Bone marrow (tissue), 2 donors: ENCODE measurements around the gene RPS6KA2.
"Not testable (repeated sequence)": the region's sequence is repeated elsewhere in the genome, so short reads cannot be mapped to it uniquely, and the experiment has no call there.

Source experiments
- DNase-seq, 2 donors: peaks; one replicate each; lab custom pipeline; 2025; lab: John Stamatoyannopoulos, UW

RPS6KA2 gene

DNA sequence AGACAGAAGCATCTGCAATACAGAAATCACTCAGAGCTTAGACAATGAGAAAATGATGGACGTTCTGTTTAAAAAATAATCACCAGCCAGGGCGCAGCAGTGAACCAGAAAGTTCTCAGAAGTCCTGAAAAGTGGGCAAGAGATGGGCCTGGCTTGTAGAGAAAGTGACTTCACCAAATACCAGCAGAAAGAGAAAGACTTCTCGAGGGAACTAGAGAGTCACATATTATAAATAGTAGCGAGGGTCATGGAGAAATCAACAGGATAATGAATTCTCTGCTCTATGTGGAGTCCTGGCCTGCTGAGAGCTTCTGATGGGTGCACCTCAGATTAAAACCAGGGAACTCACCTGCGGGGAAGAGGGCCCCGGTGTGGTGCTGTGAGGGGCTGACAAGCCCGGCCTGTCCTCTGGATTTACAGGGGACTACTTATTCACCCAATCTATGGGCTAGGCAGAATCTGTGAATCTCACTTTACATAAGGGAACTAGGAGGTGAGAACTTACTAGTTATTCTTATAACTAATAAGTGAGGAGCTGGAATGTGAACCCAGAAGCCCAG lies 35.0 kb downstream of the RPS6KA2 start:
- no peak for DNase-seq

DNA sequence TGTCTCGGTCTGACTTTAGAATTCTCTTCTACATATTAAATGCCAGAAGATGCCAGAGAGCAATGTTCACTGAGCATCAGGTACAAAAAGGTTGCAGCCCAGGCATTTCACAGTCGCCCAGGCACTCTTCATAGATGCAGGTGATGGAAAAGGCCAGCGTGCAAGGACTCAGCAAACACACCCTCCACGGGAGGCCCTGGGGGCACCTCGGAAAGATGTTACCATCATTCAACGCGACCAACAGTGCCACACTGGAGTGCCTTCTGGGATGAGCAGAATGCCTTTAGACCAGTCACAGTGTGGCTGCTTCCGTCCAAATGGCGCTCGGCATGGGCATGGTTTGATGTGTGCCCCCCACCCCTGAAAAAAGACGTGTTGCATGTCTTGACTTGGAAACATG lies 36.0 kb downstream of the RPS6KA2 start:
- no peak for DNase-seq

DNA sequence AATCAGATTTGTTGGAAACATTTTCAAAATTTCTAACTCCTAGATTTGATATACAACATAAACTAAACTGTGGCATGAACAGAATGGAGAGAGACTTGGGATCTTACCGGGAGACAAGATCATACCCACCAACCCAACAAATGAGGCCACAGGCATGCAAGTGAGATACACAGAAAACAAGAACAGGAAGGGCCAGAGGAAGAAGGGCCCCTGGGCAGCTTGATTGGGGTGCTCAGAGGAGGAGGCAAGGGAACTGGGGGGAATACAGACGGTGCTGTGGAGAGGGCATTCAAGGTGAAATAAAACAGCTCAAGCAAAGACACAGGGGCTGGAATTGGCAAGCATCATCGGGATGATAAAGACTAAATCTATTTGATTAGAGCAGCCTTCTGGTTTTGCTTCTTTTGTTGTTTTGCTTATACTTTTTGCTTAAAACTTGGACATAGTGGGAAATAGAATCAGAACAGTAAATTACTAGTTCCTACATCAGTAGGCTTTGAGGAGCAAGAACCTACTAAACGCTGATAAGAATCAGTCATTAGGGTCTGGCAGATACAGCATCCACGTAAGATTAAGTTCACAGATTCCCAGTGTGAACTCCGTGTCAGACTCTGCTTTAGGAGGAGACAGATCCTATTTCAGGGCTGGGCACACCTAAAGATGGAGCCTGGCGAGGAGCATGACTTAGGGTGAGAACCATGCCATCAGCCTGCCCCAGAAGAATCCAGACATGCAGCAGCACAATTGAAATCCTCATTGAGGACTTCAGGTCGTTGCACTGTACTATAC lies 37.1 kb downstream of the RPS6KA2 start:
- DNase-seq, result no peak

DNA sequence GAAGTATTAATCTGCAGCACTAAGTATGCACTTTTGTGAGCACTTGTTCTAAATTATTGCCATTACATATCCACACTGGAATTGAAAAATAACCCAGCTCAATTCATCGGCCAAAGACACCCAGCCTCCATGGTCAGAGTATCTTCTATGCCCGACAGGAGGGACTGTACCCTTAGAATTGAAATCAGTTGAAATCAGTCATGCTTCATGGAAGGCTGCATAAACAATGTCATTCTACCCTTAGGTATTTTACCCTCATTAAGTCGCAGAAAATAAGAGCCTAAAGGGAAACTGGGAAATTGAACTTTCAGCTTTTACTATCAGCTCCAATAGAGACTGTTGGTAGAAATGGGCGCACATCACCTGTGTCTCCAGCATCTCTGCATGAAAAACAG lies 37.7 kb downstream of the RPS6KA2 start:
- DNase-seq, result no peak

DNA sequence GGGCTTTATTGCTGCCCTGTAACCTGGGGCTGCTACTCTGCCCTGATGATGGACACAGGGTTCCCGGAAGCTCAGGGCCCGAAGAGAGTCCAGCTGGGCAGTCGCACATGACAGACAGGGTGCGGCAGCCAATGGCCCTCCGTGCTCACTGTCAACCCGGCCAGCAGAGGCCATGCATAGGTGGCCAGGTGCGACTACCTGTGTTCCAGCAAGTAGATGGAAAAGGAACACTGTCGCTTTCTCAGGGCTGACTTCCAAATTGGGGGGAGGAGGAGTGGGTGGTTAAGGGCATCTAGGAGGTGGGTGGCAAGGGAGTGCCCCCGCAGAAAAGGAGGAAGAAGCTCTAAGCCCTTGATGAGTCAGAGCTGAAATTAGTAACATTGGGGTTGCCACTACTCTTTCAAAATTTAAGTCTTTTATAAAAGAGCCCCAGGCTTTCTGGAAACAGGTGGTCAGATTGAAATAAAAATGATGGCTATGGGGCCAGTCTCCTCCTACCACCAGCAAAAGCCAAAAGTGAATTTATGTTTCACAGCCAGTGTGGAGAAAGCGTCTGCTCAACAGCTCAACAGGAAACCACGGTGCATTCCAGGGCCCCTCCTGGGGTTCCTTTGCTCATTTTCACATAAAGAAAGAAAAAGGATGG lies 38.2 kb downstream of the RPS6KA2 start:
- peak in 1 of 2 donors; percentile 75 for DNase-seq

DNA sequence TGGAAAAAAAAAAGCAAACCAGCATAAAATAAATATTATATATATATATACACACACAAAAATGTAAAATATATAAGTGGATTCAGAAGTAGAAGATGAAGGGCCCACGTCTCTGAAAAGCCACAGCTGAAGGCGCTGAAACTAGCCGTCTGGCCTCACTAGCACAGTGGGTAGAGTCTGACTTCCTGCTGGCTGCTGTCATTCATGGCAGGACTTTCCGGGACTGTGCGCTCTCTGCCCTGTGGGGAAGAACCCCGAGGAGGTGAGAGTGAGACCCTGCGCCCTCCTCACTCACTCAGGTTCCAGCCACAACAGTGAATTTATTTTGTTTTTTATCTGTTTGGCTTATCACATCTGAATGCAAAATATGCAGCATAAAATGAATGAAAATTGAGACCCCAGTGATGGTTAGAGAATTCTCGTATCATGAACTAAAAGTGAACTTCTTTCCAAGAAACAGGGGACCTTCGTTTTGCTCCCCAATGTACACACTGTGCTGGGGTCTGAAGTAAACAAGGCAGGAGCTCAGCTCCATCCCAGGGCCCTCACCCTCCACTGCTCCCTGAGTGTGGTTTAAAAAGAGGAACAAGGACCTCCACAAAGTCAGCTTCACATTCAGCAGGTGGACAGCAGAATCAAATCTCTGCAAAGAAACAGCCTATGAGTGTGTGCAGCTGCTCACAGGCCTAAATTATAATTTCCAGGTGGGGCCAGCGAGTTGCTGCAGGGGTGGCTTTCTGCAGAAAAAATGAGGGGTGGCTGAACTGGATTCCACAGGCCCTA lies 39.2 kb downstream of the RPS6KA2 start:
- DNase-seq, result no peak

DNA sequence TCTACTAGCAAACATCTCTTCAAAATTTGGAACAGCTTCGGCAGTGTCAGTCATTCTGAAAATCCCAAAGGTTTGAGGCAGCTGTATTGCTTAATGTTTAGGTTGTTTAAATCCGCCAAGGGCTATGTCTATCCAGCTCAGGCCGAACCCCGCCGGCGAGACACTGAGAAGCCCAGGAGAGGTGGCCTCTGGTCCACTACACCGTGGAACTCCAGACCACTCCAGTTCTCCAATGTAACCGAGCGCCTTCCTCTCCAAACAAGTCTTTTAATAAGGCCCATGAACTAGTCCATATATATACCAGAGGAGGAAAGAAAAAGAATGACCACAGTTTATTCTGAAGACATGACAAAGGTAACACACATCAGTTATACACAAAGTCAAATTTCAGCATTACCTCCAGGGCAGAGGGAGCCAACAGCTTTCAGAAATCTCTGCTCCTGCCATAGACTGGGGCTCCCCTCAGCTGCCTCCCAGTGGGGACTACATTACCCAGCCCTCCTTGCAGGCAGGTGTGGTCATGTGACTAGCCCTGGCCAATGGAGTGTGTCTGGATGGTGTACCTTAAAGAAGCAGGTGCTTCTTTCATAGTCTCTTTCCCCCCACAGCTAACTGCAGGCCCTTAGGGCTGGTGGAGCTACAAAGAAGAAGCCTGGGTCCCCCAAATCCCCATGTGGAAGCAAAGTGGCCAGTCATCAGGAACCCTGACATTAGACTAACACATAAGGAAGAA lies 40.5 kb downstream of the RPS6KA2 start, which contains the start of gene RAMACL:
Gene RAMACL, minus strand, starts transcription at position 255 of the 733 bp plus-strand sequence. Its CDS starts 201 bp downstream, at position 54.
- no peak for DNase-seq

DNA sequence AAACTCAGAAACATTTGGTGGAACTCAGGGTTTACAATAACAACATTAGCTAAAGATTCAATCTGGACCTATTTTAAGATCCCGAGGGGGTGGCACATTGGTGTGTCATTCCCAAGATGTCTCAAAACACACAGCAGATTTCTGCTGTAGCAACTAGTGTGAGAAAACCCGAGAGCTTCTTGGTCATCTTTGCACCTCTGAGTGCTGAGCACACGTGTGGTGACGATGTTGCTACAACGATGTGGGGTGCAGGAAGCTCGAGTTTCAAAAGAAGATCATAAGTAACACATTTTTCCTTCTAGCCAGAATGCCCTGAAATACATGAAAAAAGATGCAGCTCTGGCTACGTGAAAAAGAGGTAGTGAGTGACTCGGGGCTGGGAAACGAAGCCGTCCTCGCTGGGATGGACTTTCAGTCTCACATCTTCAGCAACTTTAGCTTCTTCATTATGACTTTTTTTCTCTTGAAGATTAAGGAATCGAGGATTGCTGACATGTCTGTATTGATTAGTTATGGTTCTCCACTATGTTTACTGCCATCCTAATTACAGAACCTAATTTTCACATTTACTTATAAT lies 42.1 kb downstream of the RPS6KA2 start:
- no peak for DNase-seq

DNA sequence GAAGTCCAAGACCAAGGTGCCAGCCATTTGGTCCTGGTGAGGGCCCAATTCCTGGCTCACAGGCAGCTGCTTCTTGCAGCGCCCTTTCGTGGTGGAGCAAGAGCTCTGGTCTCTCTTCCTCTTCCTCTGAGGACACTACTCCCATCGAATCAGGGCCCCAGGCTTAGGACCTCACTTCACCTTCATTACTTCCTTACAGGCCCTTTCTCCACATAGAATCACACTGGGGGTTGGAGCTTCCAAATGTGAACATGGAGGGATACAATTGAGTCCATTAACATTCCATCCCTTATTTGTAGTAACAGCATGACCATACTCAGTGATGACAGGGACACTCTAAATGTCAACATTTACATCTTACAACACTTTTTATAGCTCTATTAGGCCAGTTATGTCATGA lies 42.9 kb downstream of the RPS6KA2 start:
- no peak for DNase-seq

DNA sequence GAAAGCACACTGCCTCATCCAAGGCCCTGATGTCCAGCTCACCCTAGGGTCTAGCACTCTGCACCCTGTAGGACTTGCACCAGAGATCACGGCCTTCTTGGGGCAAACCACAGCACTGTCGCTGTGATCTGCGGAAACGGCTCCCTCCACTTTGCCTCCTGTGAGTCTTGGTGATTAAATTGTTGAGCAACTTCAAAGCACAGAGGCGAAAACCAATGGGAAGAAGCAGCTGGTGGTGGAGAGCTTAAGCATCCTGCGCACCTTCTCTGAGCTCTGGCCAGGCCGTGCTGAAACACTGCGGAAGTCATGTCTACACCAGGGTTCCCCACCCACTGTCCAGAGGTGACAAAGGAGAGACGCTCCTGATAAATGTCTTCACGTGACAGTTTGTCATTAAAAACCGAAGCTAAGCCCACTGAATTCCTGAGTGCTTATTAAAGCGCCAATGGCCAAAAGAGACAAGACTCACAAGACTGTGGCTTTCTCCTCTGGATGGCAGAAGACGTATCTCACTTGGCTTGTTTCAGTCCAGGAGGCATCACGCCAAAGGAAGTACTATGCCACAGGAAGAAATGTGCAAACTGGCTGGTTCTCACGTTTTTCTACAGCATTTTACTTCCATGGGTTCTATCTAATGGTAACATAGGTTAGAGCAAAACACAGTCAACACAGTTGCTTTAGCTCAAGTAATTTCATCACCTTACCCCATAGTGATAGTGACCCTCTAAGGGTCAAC lies 43.7 kb downstream of the RPS6KA2 start:
- DNase-seq, result peak in 1 of 2 donors; percentile 40

DNA sequence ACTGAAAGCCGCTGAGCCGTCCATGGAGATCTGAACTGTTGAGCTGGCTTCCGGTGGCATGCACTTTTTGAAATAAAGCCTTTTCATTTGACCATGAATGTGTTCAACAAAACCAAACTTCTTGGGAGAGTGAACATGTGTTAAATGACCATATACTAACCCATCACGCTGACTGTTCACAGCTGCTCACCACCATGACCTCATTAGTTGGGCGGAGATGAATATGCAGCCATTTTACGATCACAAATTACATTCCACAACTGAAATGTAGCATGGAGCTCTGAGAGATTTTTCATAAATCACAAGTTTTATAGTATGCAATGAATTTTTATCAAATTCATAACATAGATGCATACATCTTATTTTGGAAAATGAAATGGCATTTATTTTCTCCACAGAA lies 44.8 kb downstream of the RPS6KA2 start:
- no peak for DNase-seq

DNA sequence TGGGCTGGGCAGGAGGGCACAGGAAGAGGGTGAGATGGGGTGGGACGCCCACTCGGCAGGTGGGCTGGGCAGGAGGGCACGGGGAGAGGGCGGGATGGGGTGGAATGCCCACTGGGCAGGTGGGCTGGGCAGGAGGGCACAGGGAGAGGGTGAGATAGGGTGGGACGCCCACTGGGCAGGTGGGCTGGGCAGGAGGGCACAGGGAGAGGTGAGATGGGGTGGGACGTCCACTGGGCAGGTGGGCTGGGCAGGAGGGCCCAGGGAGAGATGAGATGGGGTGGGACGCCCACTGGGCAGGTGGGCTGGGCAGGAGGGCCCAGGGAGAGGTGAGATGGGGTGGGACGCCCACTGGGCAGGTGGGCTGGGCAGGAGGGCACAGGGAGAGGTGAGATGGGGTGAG lies 45.2 kb downstream of the RPS6KA2 start:
- not testable (repeated sequence) for DNase-seq

DNA sequence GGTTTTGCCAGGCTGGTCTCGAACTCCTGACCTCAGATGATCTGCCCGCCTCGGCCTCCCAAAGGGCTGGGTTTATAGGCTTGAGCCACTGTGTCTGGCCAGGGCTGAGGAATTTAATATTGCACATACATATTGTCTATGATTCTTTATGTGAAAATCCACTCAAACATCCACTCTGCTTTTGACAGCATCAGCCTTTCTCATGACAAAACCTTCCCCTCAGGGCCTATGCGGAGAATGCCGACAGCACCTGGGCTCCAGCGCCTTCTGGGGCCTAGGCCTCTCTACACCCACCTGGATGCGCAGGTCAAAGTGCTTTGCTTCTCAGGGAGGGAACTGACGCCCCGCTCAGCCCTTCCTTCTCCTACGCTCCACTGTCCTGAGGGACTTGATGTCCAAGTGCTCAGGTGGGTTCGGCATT lies 46.0 kb downstream of the RPS6KA2 start:
- DNase-seq, result no peak

DNA sequence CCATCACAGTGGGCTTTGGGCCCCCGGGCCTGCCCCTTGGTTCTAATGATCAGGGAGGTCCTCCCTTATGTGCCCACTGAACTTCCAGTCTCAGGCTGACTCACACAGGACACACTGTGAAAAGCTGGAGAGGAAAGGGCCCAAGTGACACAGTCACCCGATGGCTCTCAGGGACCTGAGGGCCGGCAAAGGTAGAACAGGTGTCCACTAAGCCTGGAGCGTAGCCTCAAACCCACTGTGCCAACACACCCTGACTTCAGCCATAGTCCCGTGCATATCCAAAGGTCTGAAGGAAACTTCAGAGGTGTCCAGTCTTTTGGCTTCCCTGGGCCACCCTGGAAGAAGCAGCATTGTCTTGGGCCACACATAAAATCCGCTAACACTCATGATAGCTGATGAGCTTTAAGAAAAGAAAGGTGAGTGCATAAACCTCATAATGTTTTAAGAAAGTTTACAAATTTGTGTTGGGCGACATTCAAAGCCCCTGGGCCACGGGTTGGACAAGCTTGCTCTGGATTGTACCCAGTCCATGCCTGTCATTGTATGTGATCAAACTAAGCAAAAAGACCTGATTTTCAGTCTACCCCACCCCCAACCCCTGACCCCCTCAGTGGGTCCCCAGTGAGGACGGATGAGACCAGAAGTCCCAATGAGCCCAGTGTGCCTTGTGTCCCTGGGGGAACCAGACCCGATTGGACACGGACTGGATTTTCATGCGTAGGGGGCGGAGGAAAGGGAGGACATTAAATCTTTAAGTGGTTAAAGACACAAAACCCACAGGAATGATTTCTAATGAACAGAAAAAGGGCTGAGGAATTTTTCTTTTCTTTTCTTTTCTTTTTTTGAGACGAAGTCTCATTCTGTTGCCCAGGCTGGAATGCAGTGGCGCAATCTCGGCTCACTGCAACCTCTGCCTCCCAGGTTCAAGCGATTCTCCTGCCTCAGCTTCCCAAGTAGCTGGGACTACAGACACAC lies 46.7 kb downstream of the RPS6KA2 start:
- DNase-seq, result no peak

DNA sequence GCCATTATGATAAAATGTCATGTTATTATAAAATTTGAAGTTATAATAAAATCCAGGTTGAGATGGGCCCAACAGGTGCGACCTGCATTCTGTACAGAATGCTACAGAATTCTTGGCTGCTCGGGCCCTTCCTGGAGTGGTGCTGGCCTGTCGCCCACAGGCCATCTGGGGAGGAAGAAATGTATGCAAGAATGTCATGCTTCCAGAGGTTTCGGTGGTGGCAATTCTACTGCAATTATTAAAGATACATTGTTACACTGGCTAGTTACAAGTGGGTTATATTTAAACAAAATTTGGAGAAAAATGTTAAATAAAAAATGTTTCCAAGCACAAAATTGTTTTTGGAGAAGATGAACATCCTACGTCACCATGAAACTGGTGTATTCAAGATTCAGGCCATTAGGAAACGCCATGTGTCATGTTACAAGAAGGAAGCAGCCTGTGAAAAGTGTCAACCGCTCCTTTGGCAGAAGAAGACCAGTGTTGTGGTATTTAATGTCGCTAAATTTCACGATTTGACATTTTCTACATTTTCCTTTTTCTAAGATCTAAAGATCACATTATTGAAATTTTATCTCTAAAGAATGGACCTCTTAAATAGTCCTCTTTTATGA lies 47.7 kb downstream of the RPS6KA2 start:
- no peak for DNase-seq

DNA sequence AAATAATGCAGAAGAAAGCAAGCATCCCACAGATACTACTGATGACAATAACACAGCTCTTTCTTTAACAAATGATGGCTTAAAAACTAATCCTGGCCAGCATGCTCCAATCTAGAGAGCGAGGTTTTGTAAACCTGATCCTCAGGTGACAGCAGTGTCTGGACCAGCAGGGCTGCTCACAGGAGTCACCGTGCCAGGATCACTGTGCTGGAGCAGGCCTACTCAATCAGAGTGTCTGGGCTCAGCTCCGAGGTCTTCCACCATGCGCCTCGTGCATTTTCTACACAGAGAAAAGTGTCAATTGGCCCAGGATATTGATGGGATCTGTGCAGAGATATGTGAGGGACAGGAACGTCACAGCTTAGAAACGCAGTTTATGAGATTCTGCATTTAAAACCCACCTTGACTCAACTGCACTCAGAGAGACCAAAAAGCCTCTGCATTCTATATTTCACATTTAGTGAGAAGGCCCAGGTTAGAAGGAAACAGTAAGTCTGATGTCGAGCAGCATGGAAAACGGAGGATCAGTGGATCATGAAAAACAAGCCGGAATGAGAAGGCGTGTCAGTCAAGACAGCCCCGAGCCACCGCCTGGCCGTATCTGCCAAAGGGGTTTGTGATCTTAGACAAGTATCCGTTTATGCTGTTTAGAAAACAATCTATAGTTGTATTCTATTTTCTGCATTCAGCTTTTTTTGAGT lies 48.4 kb downstream of the RPS6KA2 start:
- DNase-seq, result no peak

DNA sequence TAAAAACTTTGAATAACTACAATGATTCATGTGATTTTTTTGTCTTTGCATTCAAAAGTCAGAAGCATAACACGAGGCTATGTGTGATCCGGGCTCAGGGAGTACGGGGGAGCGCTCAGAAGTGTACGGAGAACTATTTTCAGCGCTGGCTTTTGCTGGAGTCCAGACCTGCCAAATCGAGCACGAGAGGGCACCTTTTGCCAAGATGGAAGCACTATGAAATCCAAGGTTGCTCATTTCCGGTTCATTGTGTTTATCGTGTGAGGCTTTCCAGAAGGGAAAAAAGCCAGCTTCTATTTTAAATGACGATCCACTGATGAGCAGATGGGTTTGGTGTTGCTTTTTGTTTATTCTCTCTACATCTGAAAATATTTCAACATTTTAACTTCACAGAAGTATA lies 51.8 kb downstream of the RPS6KA2 start:
- no peak for DNase-seq

DNA sequence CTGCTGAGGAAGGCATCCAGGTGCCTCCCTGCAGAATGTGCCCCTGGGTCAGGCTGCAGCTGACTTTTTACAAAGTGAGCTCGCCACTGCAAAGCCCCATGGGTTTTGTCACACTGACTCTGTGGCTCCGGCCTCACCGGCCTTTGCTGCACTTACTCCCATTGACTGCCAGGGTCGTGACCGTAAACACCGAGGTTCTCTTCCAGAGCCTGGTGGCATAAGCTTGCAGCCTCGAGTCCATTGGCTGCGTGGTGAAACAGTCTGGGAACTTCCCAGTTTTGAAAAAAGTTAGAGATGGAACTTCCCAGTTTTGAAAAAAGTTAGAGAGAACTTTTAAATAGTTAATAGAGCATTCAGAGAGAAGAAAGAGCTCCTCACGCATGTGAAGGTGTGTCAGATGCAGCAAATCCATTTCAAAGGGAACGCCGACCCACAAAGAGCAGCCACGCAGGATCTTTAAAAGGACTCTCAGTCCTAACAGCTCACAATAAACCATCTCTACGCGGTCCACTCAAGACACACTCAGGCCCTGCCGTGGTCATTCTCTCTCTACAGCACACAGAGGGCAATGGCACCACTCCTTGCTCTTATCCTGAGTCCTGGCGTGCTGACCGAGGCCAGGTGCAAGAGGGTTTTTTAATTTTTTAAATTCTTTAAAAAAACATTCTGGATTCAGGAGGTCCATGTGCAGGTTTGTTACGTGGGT lies 53.4 kb downstream of the RPS6KA2 start:
- DNase-seq, result no peak
